ENCODE measurements around the gene EPHB1.
A peak's percentile ranks its signal among the peaks of the same experiment; 100 is the strongest.
"Not testable (repeated sequence)": the region's sequence is repeated elsewhere in the genome, so short reads cannot be mapped to it uniquely, and the experiment has no call there.

Gene EPHB1

DNA sequence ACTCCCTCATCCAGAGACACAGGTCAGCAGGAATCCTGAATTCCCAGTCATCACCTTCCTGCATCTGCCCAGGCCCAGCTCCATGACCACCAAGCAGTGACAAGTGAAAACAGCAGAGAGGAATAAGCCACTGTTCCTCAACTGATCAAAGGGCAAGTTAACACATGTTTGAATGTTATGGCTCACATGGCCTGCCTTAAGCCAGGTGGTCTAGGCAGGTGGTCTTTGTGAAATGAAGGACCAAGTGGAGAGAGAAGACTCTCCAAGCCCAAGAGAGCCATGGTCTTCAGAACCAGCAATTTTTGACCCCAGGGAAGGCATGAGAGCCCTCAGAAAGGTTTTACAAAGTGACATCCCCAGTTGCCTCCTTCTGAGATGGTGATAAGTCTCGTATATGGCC lies 161.8 kb downstream of the EPHB1 start:
- intact Hi-C loops (cut with DNase I), result no loop called here
- DNase-seq, result no peak

DNA sequence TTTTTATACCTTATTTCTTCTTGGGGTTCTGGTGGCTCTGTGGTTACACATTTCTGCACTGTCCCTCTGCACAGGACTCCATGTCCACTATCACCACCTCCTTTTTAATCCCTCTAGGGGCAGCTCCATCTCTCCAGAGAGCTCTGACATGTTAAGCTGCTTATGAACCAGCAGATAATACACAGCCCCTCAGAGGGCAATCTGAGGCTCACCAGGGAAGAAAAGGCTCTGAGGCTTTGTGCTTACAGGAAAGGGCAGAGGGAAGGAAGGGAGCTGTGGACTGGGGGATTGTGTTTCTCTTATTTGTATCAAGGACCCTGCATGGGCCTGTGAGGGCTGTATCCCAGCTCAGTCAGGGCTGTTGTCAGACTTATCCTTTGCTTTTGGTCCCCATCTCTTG lies 164.5 kb downstream of the EPHB1 start:
- intact Hi-C loops (cut with DNase I), result no loop called here
- no peak for DNase-seq

GRCh38 chr3:134964226-134964625 lies 169.2 kb downstream of the EPHB1 start:
- intact Hi-C loops (cut with DNase I), result no loop called here
- no peak for DNase-seq

- peak in 3 of 42 donors; percentile 31 to 39 (median 37) for DNase-seq
- intact Hi-C loops (cut with DNase I), result no loop called here
These were observed 170.9 kb downstream of the EPHB1 start for GRCh38 chr3:134965865-134966481.

GRCh38 chr3:134970895-134971294 lies 175.8 kb downstream of the EPHB1 start:
- intact Hi-C loops (cut with DNase I), result no loop called here
- DNase-seq, result peak in 2 of 42 donors; percentile 30 to 43

DNA sequence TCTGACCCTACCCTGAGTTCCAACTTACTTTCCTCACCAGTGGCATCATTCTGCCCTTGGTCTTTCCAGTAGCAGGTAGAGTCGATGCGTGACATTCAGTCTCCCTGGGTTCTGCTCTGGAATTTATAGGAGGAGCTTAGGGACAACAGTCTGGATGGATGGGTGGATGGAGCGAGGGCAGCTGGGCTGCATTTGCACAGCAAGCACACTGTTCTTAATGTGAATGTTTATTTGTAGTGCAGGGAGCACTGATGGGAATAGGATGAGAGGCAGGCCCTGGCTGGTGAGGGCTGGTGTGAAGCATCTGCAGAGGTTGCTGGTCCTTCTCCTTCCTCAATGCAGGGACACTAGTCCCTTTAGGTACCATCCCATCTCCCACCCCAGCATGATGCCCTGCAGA lies 176.2 kb downstream of the EPHB1 start:
- intact Hi-C loops (cut with DNase I), result no loop called here
- peak in 1 of 42 donors; percentile 9 for DNase-seq

- intact Hi-C loops (cut with DNase I); DNase-seq: not testable (repeated sequence)
These were observed 176.8 kb downstream of the EPHB1 start for GRCh38 chr3:134971907-134972306.

- intact Hi-C loops (cut with DNase I), result no loop called here
- DNase-seq, result no peak
These were observed 177.9 kb downstream of the EPHB1 start for GRCh38 chr3:134972836-134973455.

GRCh38 chr3:134974624-134975023 lies 179.6 kb downstream of the EPHB1 start:
- DNase-seq, result peak in 1 of 42 donors; percentile 54
- intact Hi-C loops (cut with DNase I), result no loop called here

GRCh38 chr3:134976948-134977347 lies 181.9 kb downstream of the EPHB1 start:
- intact Hi-C loops (cut with DNase I), result no loop called here
- no peak for DNase-seq

- DNase-seq, result peak in 4 of 42 donors; percentile 7 to 54 (median 34)
- intact Hi-C loops (cut with DNase I), result no loop called here
These were observed 183.6 kb downstream of the EPHB1 start for GRCh38 chr3:134978658-134979057.

GRCh38 chr3:134985864-134986715 lies 191.0 kb downstream of the EPHB1 start:
- intact Hi-C loops (cut with DNase I), result loop anchor here (10.0 kb wide), 1 partner anchor 99 kb away; no protein-coding TSS in a partner anchor
- DNase-seq, result peak in 1 of 42 donors; percentile 18

DNA sequence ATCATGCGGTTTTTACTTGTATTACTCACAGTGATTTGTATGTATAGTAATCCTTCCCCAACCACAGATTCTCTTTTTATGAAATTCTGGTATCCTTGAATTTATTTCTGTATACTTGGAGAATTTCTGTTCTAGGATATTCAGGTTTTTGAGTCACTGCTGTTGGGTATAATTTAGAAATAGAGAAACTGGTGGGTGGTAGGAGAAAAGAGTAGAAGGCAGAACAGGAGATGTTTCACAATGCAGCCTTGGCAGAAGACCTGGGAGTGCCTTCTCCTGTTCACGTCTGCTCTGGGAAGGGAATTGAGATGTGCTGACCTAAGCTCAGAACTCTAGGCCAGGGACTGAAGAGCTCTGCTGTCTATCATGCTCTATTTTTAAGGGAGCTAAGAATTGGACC lies 193.6 kb downstream of the EPHB1 start:
- intact Hi-C loops (cut with DNase I), result loop anchor here (10.0 kb wide), 1 partner anchor 96 kb away; no protein-coding TSS in a partner anchor
- DNase-seq, result peak in 6 of 42 donors; percentile 35 to 76 (median 42)

GRCh38 chr3:134991003-134991402 lies 195.9 kb downstream of the EPHB1 start:
- intact Hi-C loops (cut with DNase I), result no loop called here
- DNase-seq, result no peak

DNA sequence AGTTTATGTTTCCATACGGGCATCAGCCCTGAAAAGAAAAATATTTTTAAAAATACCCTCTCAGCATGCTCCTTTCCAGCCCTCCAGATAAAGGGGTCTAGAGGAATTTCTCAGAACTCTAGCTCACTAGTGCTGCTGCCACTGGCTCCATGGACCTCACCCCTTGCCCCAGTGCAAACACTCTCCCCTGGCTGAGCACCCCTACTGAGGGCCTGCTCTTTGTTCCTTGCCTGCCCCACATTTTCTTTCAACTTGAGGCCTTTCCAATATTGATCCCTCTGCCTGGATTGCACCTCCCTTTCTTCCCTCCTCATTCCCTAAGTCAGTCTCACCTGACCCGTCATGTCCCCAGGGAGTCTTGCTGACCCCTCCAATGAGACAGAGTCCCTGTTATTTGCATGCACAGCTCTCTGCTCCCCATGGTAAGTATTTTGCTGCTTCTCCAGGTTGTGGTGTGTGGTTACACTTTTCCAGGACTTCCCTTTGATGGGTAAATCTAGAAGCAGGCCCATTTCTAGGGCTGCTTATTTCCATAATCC lies 196.5 kb downstream of the EPHB1 start:
- no peak for DNase-seq
- intact Hi-C loops (cut with DNase I), result no loop called here

DNA sequence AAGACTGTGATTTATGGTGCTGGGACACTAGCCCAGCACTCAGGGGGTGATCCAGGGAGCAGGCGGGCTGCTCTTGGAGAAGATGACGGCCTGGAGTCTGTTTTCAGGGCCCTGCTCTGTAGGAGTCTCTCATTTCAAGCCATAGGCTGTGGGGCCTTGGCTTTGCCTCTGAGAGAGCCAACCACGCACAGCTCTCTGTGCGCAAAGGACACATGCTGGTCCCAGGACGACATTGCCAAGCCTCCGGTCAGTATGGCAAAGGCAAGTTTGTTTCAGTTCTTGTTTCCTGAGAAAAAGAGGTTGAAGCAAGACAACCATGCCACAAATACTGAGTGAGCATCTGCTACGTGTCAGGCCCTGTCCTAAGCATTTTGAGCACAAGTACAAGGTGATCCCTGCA lies 197.1 kb downstream of the EPHB1 start:
- intact Hi-C loops (cut with DNase I), result no loop called here
- DNase-seq, result no peak

DNA sequence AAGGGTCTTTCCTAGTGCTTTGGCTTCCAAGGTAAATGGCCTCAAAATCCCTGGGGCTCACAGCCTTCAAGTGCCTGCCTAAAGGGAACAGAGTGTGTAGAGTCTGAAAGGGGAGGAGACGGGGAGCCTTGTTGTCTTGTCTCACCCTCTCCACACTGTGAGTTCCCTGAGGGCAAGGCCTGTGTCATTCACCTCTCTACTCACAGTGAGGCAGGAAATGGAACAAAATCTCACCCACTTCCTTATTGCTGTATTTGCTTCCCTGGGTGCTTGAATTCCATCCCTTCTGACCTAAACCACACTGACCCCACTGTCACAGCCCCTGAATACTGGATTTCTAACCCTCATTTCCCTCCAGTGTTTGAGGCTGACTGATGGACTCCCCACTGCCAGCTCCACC lies 197.5 kb downstream of the EPHB1 start:
- intact Hi-C loops (cut with DNase I), result no loop called here
- no peak for DNase-seq

DNA sequence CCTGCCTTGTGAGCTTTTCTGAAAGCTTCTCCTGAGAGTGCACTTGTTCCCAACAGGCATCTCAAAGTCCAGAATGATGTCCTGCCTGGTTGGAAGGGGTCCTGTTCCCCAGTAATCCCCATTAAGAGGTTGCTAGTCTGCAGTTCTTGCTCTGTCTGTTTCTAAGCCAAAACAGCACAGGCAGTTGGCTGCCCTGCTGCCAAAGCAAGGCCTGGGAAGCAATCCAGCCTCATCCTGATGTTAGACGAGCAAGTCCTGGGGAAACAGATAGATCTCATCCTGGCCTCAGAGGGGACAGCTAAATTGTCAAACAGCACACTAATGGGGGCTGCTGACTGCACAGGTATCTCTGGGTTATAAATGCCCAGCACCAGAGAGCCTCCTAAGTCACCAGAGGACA lies 198.0 kb downstream of the EPHB1 start:
- DNase-seq, result peak in 6 of 42 donors; percentile 18 to 52 (median 27)
- intact Hi-C loops (cut with DNase I), result no loop called here

DNA sequence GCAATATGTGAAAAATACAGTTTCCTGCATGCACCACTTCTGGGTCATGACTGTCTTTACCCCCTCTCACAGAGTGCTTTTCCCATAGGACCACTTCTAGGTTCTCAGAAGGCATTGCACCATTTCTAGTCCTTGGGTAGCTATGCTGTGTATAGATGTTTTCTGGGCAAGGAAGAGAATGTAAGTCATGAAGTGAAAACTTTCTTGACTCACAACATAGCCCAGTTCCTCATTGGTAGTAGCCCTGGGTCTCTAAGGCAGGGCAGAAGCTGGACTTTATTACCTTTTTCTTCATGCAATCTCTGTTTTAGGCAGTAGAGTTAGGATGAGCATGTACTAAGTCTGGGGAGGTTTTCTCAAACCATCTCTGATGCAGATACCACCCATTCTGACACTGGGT lies 203.1 kb downstream of the EPHB1 start:
- DNase-seq, result no peak
- intact Hi-C loops (cut with DNase I), result no loop called here

- intact Hi-C loops (cut with DNase I), result no loop called here
- no peak for DNase-seq
These were observed 203.8 kb downstream of the EPHB1 start for GRCh38 chr3:134998855-134999254.
